ENCODE measurements around the gene NCKAP5.

Gene NCKAP5

GRCh38 chr2:133175926-133176325 lies 392.3 kb downstream of the NCKAP5 start:
- no peak for DNase-seq

- no peak for DNase-seq
Observed at GRCh38 chr2:133173224-133173623, 395.0 kb downstream of the NCKAP5 start.

- peak; percentile 60 for DNase-seq
Observed at GRCh38 chr2:133171393-133172004, 396.8 kb downstream of the NCKAP5 start.

- no peak for DNase-seq
Observed at GRCh38 chr2:133169274-133169912, 398.9 kb downstream of the NCKAP5 start.

GRCh38 chr2:133167990-133168389 lies 400.3 kb downstream of the NCKAP5 start:
- no peak for DNase-seq

- DNase-seq, result no peak
Observed at GRCh38 chr2:133167223-133167622, 401.0 kb downstream of the NCKAP5 start.

GRCh38 chr2:133166031-133166430 lies 402.2 kb downstream of the NCKAP5 start:
- no peak for DNase-seq

GRCh38 chr2:133163111-133163510 lies 405.2 kb downstream of the NCKAP5 start:
- no peak for DNase-seq

GRCh38 chr2:133158442-133158841 lies 409.8 kb downstream of the NCKAP5 start:
- no peak for DNase-seq

- DNase-seq, result no peak
Observed at GRCh38 chr2:133158024-133158423, 410.2 kb downstream of the NCKAP5 start.

GRCh38 chr2:133157141-133157540 lies 411.1 kb downstream of the NCKAP5 start:
- DNase-seq, result no peak

- no peak for DNase-seq
Observed at GRCh38 chr2:133152801-133153200, 415.5 kb downstream of the NCKAP5 start.

- DNase-seq, result no peak
Observed at GRCh38 chr2:133148187-133148586, 420.1 kb downstream of the NCKAP5 start.

GRCh38 chr2:133146893-133147292 lies 421.4 kb downstream of the NCKAP5 start:
- peak; percentile 3 for DNase-seq

- no peak for DNase-seq
Observed at GRCh38 chr2:133143645-133144044, 424.6 kb downstream of the NCKAP5 start.

- no peak for DNase-seq
Observed at GRCh38 chr2:133142087-133142486, 426.2 kb downstream of the NCKAP5 start.

- DNase-seq, result no peak
Observed at GRCh38 chr2:133140620-133141019, 427.6 kb downstream of the NCKAP5 start.

GRCh38 chr2:133139847-133140533 lies 428.3 kb downstream of the NCKAP5 start:
- no peak for DNase-seq

GRCh38 chr2:133138693-133139092 lies 429.6 kb downstream of the NCKAP5 start:
- DNase-seq, result no peak

GRCh38 chr2:133135035-133135654 lies 433.1 kb downstream of the NCKAP5 start:
- no peak for DNase-seq

GRCh38 chr2:133130548-133131246 lies 437.6 kb downstream of the NCKAP5 start:
- no peak for DNase-seq

GRCh38 chr2:133124446-133124845 lies 443.8 kb downstream of the NCKAP5 start:
- no peak for DNase-seq

- DNase-seq, result no peak
Observed at GRCh38 chr2:133123904-133124303, 444.4 kb downstream of the NCKAP5 start.
